ENCODE results near the gene CCNH.

DNA sequence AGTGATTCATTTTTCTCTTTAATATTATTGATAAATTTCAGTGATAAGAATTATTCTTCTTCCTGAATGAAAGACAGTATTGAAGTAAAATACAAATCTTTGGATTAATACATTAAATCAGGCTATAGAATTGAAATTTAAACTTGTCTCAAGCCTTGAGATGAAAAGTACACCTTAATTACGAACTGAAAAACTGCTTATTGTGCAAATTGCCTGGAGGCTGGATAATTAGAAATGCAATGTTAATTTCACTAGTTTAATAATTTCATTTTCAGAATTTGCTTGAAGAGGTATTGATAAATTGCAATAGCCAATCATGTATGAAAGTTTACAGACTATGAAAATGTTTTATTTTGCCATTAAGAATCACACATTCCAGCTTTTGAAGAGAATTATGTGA, 11.0 kb upstream of the CCNH start:
- TF ChIP-seq, protein P1, sequence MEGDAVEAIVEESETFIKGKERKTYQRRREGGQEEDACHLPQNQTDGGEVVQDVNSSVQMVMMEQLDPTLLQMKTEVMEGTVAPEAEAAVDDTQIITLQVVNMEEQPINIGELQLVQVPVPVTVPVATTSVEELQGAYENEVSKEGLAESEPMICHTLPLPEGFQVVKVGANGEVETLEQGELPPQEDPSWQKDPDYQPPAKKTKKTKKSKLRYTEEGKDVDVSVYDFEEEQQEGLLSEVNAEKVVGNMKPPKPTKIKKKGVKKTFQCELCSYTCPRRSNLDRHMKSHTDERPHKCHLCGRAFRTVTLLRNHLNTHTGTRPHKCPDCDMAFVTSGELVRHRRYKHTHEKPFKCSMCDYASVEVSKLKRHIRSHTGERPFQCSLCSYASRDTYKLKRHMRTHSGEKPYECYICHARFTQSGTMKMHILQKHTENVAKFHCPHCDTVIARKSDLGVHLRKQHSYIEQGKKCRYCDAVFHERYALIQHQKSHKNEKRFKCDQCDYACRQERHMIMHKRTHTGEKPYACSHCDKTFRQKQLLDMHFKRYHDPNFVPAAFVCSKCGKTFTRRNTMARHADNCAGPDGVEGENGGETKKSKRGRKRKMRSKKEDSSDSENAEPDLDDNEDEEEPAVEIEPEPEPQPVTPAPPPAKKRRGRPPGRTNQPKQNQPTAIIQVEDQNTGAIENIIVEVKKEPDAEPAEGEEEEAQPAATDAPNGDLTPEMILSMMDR (IDR thresholded peaks at IDR 0.05), result no peak
- no peak for TF ChIP-seq POLR2A (IDR thresholded peaks at IDR 0.05)

Data from testis (tissue), 2 donors.